Common myeloid progenitor, CD34-positive (primary cell): Measurements from ENCODE around the gene FAM184A.
"Not testable (repeated sequence)": the region's sequence is repeated elsewhere in the genome, so short reads cannot be mapped to it uniquely, and the experiment has no call there.

Experiments used
- CTCF ChIA-PET: fragments of 350-600 bp; sonication (Branson Sonifier 250); formaldehyde crosslinking; loops from one replicate; lab custom pipeline; 2021; ENCODE audit warnings: antibody characterized with exemption; lab: Charles Lee
- POLR2A ChIA-PET: fragments of 350-600 bp; sonication (Branson Sonifier 250); formaldehyde crosslinking; loops from one replicate; lab custom pipeline; 2021; ENCODE audit warnings: antibody characterized with exemption; lab: Charles Lee
- DNase-seq, 3 donors: peaks; one replicate each; pipeline versions ENCODE4 v3.0.0 to v3.0.0-alpha.2; 2013
- H3K27ac ChIP-seq, 2 experiments: 1 replicate in 1 of 2; 2 replicates in 1 of 2; pipeline ENCODE4 v1.7.0; 2013; ENCODE audit warnings: inconsistent platforms in 2 of 2, low read length in 2 of 2, mild to moderate bottlenecking in 2 of 2, low read depth in 1 of 2, moderate library complexity in 1 of 2; ENCODE audit not compliant: severe bottlenecking in 2 of 2, insufficient read depth in 1 of 2, poor library complexity in 1 of 2
- H3K27me3 ChIP-seq, 5 experiments: replicated peaks in 2 of 5; 1 replicate in 3 of 5; 2 replicates in 2 of 5; pipeline versions ENCODE4 v1.6.1 to v1.7.0; 2013; ENCODE audit warnings: low read length in 4 of 5, mild to moderate bottlenecking in 2 of 5, moderate library complexity in 2 of 5, inconsistent platforms in 1 of 5; ENCODE audit not compliant: insufficient read depth in 5 of 5, control insufficient read depth in 4 of 5
- H3K36me3 ChIP-seq, 4 experiments: 1 replicate in 2 of 4; 2 replicates in 2 of 4; pipeline versions ENCODE4 v1.6.1 to v1.7.0; 2013; ENCODE audit warnings: low read length in 3 of 4, control low read depth in 1 of 4, mild to moderate bottlenecking in 1 of 4; ENCODE audit not compliant: control insufficient read depth in 4 of 4, insufficient read depth in 4 of 4
- H3K4me1 ChIP-seq, 4 experiments: 1 replicate in 3 of 4; 2 replicates in 1 of 4; pipeline versions ENCODE4 v1.6.1 to v1.7.1; 2013; ENCODE audit warnings: low read length in 3 of 4, mild to moderate bottlenecking in 3 of 4, control low read depth in 1 of 4, inconsistent platforms in 1 of 4, moderate library complexity in 1 of 4; ENCODE audit not compliant: control insufficient read depth in 4 of 4, insufficient read depth in 4 of 4; ENCODE audit errors: control extremely low read depth in 1 of 4
- H3K4me3 ChIP-seq, 7 experiments: 1 replicate in 4 of 7; 2 replicates in 3 of 7; pipeline versions ENCODE4 v1.5.1 to v1.7.0; 2013; ENCODE audit warnings: mild to moderate bottlenecking in 7 of 7, low read length in 6 of 7, moderate library complexity in 6 of 7, inconsistent platforms in 2 of 7, low read depth in 2 of 7, control low read depth in 1 of 7; ENCODE audit not compliant: insufficient read depth in 4 of 7, control insufficient read depth in 1 of 7; ENCODE audit errors: extremely low read depth in 1 of 7
- H3K9me3 ChIP-seq, 5 experiments: 1 replicate in 4 of 5; 2 replicates in 1 of 5; pipeline versions ENCODE4 v1.6.1 to v1.7.1; 2013; ENCODE audit warnings: low read length in 4 of 5, mild to moderate bottlenecking in 2 of 5, inconsistent platforms in 1 of 5, low read depth in 1 of 5, moderate library complexity in 1 of 5; ENCODE audit not compliant: control insufficient read depth in 4 of 5, insufficient read depth in 2 of 5; ENCODE audit errors: control extremely low read depth in 1 of 5
- WGBS: methylation state at CpG from one replicate; pipeline ENCODE4 v1.1.5; 2013; ENCODE audit not compliant: insufficient coverage; 5-methylcytosine and 5-hydroxymethylcytosine counted together

Gene FAM184A

GRCh38 chr6:119002069-119002468 lies 76.4 kb downstream of the FAM184A start:
- no peaks in the 10 kb centered on the region for H3K4me1 ChIP-seq
- H3K27me3 ChIP-seq: no peaks in the 10 kb centered on the region
- H3K36me3 ChIP-seq: no peaks in the 10 kb centered on the region
- no peaks in the 10 kb centered on the region for H3K9me3 ChIP-seq
- H3K27ac ChIP-seq: no peak overlapping the region
- DNase-seq: no peak
- CTCF ChIA-PET: no interaction called here
- WGBS: no CpG with 5 or more reads among the region's 1 CpG
- H3K4me3 ChIP-seq: no peak overlapping the region
- POLR2A ChIA-PET: no interaction called here

GRCh38 chr6:118999494-119000040 lies 78.9 kb downstream of the FAM184A start:
- Histone ChIP-seq H3K36me3 (no peaks in the 10 kb centered on the region), H3K4me1 (no peaks in the 10 kb centered on the region), H3K27ac (no peak overlapping the region), H3K4me3 (no peak overlapping the region), H3K9me3 (no peaks in the 10 kb centered on the region), H3K27me3 (no peaks in the 10 kb centered on the region)
- ChIA-PET POLR2A (no interaction called here), CTCF (no interaction called here)
- no peak for DNase-seq
- 100% methylated on average over 1 of the region's 1 CpG for WGBS

- H3K9me3 ChIP-seq, H3K27ac ChIP-seq, H3K27me3 ChIP-seq, H3K4me3 ChIP-seq, CTCF ChIA-PET, H3K36me3 ChIP-seq, H3K4me1 ChIP-seq, DNase-seq: not testable (repeated sequence)
- POLR2A ChIA-PET: interaction anchor here (0.6 kb wide), 1 partner anchor 97 kb away, joined by 3 read pairs; no protein-coding TSS in a partner anchor
- 96% methylated on average over 3 of the region's 3 CpGs for WGBS
Measured at GRCh38 chr6:118997426-118997825, 81.0 kb downstream of the FAM184A start.

GRCh38 chr6:118996289-118996820 lies 82.1 kb downstream of the FAM184A start:
- Histone ChIP-seq H3K4me3 (no peak overlapping the region), H3K27me3 (no peaks in the 10 kb centered on the region), H3K9me3 (no peaks in the 10 kb centered on the region), H3K27ac (no peak overlapping the region), H3K4me1 (no peaks in the 10 kb centered on the region), H3K36me3 (no peaks in the 10 kb centered on the region)
- 80% methylated on average over 1 of the region's 4 CpGs for WGBS
- ChIA-PET POLR2A (interaction anchor here (0.6 kb wide), 1 partner anchor 24 kb away, joined by 3 read pairs; no protein-coding TSS in a partner anchor), CTCF (no interaction called here)
- no peak for DNase-seq

DNA sequence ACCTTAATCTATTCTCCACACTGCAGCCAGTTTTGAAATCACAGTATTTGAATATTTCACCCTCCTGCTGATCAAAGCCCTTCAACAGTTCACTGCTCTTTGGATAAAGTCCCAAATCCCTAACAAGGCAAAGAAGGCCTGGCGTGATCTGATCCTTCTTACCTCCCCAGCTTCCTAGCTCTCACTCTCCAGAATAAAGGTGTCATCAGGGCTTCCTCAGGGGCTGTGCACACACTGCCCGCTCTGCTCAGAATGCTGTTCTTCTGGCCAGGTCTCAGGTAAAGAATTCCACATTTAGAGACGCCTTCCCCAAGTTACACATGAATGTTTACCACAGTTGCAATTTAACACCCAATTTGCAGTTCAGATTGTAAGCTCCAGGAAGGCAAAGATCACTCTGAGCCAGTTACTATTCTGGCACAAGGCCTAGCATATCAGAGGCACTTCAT lies 84.6 kb downstream of the FAM184A start:
- DNase-seq: no peak
- no peaks in the 10 kb centered on the region for H3K27me3 ChIP-seq
- H3K9me3 ChIP-seq: no peaks in the 10 kb centered on the region
- no peak overlapping the region for H3K27ac ChIP-seq
- POLR2A ChIA-PET: no interaction called here
- H3K4me3 ChIP-seq: no peak overlapping the region
- H3K36me3 ChIP-seq: no peaks in the 10 kb centered on the region
- CTCF ChIA-PET: no interaction called here
- no peaks in the 10 kb centered on the region for H3K4me1 ChIP-seq
- 96% methylated on average over 3 of the region's 3 CpGs for WGBS

DNA sequence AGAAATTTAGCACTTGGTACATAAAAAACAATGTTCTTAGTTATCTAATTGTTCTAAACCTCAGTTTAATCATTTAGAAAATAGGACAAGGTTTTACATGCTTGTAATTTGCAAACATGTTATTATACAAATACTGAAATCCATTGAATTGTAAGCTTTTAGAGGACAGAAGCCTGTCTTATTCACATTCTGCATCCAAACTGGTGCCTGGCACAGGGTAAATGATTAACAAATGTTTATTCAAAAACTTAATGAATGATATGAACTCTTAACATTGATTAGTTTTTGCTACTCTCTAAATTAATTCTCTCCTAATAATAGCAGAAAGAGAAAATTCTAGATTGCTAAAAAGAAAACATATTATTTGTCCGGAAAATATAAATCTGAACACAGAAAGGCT lies 85.1 kb downstream of the FAM184A start:
- DNase-seq: no peak
- Histone ChIP-seq H3K27me3 (no peaks in the 10 kb centered on the region), H3K27ac (no peak overlapping the region), H3K9me3 (no peaks in the 10 kb centered on the region), H3K36me3 (no peaks in the 10 kb centered on the region), H3K4me1 (no peaks in the 10 kb centered on the region), H3K4me3 (no peak overlapping the region)
- WGBS: no CpG with 5 or more reads among the region's 1 CpG
- ChIA-PET CTCF (no interaction called here), POLR2A (no interaction called here)

GRCh38 chr6:118992186-118992795 lies 86.2 kb downstream of the FAM184A start:
- WGBS: 100% methylated on average over 4 of the region's 4 CpGs
- H3K27me3 ChIP-seq: no peaks in the 10 kb centered on the region
- no peak overlapping the region for H3K27ac ChIP-seq
- no peaks in the 10 kb centered on the region for H3K4me1 ChIP-seq
- DNase-seq: no peak
- no peaks in the 10 kb centered on the region for H3K36me3 ChIP-seq
- POLR2A ChIA-PET: no interaction called here
- H3K4me3 ChIP-seq: no peak overlapping the region
- CTCF ChIA-PET: no interaction called here
- H3K9me3 ChIP-seq: no peaks in the 10 kb centered on the region
